ENCODE measurements around the gene KRT72.

Gene KRT72

GRCh38 chr12:52601671-52602070 is 408 bp upstream of the KRT72 start:
- Histone ChIP-seq H2AFZ (ENCODE audit: low read depth, low read length, severe bottlenecking) (no peak overlapping the region), H3K27me3 (ENCODE audit: low read length) (no peaks in the 10 kb centered on the region), H3F3A (ENCODE audit: insufficient read depth) (no peaks in the 10 kb centered on the region), H3K4me3 (ENCODE audit: insufficient read depth, low read length, poor library complexity, severe bottlenecking) (no peak overlapping the region), H3K79me2 (ENCODE audit: insufficient read depth, low read length) (no peaks in the 10 kb centered on the region), H3K9ac (ENCODE audit: low read length) (no peak overlapping the region), H3K36me3 (ENCODE audit: low read length) (no peaks in the 10 kb centered on the region), H3K9me3 (ENCODE audit: insufficient read depth, low read length) (no peaks in the 10 kb centered on the region), H4K20me1 (ENCODE audit: low read depth, low read length) (no peaks in the 10 kb centered on the region), H3K27ac (ENCODE audit: low read depth, low read length) (no peak overlapping the region), H3K9me2 (replicated peaks; ENCODE audit: insufficient read depth, low read length) (no peaks in the 10 kb centered on the region), H3K4me2 (ENCODE audit: low read depth, low read length, poor library complexity, severe bottlenecking) (no peak overlapping the region)
- TF ChIP-seq CTCF (IDR thresholded peaks at IDR 0.05; ENCODE audit: insufficient read depth, low read length, poor library complexity, severe bottlenecking) (no peak), EZH2phosphoT487 (conservative IDR thresholded peaks at IDR 0.05; ENCODE audit: low read length) (no peak)

GRCh38 chr12:52600475-52600874 is 788 bp downstream of the KRT72 start:
- H4K20me1 ChIP-seq (ENCODE audit: low read depth, low read length) = no peaks in the 10 kb centered on the region
- H3K27ac ChIP-seq (ENCODE audit: low read depth, low read length) = no peak overlapping the region
- TF ChIP-seq CTCF (IDR thresholded peaks at IDR 0.05; ENCODE audit: insufficient read depth, low read length, poor library complexity, severe bottlenecking) (no peak), EZH2phosphoT487 (conservative IDR thresholded peaks at IDR 0.05; ENCODE audit: low read length) (no peak)
- no peaks in the 10 kb centered on the region for H3K27me3 ChIP-seq (ENCODE audit: low read length)
- no peaks in the 10 kb centered on the region for H3K79me2 ChIP-seq (ENCODE audit: insufficient read depth, low read length)
- H3F3A ChIP-seq (ENCODE audit: insufficient read depth) = no peaks in the 10 kb centered on the region
- H3K9me3 ChIP-seq (ENCODE audit: insufficient read depth, low read length) = no peaks in the 10 kb centered on the region
- no peaks in the 10 kb centered on the region for H3K36me3 ChIP-seq (ENCODE audit: low read length)
- H3K4me3 ChIP-seq (ENCODE audit: insufficient read depth, low read length, poor library complexity, severe bottlenecking) = no peak overlapping the region
- H3K4me2 ChIP-seq (ENCODE audit: low read depth, low read length, poor library complexity, severe bottlenecking) = no peak overlapping the region
- H3K9me2 ChIP-seq (replicated peaks; ENCODE audit: insufficient read depth, low read length) = no peaks in the 10 kb centered on the region
- H3K9ac ChIP-seq (ENCODE audit: low read length) = no peak overlapping the region
- H2AFZ ChIP-seq (ENCODE audit: low read depth, low read length, severe bottlenecking) = no peak overlapping the region

- Histone ChIP-seq H3K4me2 (ENCODE audit: low read depth, low read length, poor library complexity, severe bottlenecking) (no peak overlapping the region), H3K9me2 (replicated peaks; ENCODE audit: insufficient read depth, low read length) (no peaks in the 10 kb centered on the region), H3K4me3 (ENCODE audit: insufficient read depth, low read length, poor library complexity, severe bottlenecking) (no peak overlapping the region), H3K27ac (ENCODE audit: low read depth, low read length) (no peak overlapping the region), H2AFZ (ENCODE audit: low read depth, low read length, severe bottlenecking) (no peak overlapping the region), H3K36me3 (ENCODE audit: low read length) (no peaks in the 10 kb centered on the region), H3K79me2 (ENCODE audit: insufficient read depth, low read length) (no peaks in the 10 kb centered on the region), H3K9ac (ENCODE audit: low read length) (no peak overlapping the region), H3K27me3 (ENCODE audit: low read length) (no peaks in the 10 kb centered on the region), H3F3A (ENCODE audit: insufficient read depth) (no peaks in the 10 kb centered on the region), H3K9me3 (ENCODE audit: insufficient read depth, low read length) (no peaks in the 10 kb centered on the region), H4K20me1 (ENCODE audit: low read depth, low read length) (no peaks in the 10 kb centered on the region)
- TF ChIP-seq CTCF (IDR thresholded peaks at IDR 0.05; ENCODE audit: insufficient read depth, low read length, poor library complexity, severe bottlenecking) = no peak
- TF ChIP-seq EZH2phosphoT487 (conservative IDR thresholded peaks at IDR 0.05; ENCODE audit: low read length) = no peak
Observed at GRCh38 chr12:52600071-52600470, 1.2 kb downstream of the KRT72 start.
